Ramos (cell line): Measurements from ENCODE around the gene MED12L.

Source experiments
- in situ Hi-C: fragments of 300-500 bp; cut with MboI; formaldehyde crosslinking; loops from one replicate; pipeline ENCODE4 v1.14.3; 2022; ENCODE audit warnings: low sequenced_read_pairs; ENCODE audit not compliant: unreplicated experiment

MED12L gene

DNA sequence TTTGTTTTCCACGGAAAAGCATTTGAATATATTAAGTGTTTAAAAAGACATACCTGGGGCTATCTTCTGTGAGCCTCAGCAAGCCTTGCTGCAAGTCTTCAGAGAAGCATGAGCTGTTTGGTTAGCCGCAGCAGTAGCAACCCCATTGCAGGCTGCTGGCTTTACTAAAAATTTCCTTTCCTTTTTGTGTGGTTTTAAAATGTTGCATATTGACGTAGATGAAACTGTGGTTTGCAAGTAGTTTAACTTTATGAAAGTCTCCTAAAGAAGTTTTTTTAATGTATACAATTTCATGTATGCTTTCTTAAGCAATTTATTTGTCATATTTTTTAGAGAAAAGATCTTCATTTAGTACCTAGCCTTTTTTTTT is 117.6 kb downstream of the MED12L start, which contains the start of gene GPR171:
TSS of gene GPR171 (minus strand) at position 166 of the 370 bp plus-strand sequence. CDS start 3,830 bp downstream, outside the sequence.
- in situ Hi-C loops = no loop called here

DNA sequence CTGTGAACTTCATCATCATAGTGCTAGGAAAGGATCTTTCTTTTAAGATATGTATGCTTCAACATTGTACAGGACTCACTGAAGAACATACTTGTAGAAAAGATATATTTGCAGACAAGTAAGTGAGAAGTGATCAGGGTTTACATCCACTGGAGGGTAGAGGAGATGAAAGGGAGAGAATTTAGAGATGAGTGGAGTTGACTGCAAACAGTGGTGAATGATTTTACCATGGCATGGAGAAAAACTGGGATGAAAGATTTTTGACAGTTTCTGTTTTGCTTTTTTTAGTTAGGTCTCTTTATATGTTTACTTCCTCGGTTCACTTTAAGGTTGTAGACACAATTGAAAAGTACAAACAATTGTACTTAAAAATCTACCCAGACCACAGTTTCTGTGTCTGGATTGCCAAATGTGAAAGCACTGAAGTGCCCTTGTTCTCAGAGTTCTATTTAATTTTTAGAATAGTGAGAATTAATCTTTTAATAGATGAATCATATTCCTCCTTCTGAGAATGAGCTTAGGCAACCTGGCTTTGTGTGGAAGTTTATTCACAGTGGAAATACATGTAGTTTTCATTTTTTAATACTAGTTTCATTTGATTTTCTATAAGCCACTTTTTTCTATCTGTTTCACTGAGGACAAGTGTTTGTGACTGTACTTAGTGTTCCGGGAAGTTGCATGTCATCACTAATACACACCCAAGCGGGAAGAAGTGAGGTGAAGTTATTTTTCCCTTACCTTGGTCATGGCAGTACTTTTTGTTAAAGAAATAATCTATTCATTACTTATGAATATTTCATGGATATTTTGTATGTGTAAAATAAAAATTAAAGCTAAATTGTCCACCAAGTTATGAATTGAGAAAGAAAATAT is 119.3 kb downstream of the MED12L start:
- in situ Hi-C loops = no loop called here

- in situ Hi-C loops = no loop called here
Observed at GRCh38 chr3:151205482-151205881, 120.0 kb downstream of the MED12L start.

GRCh38 chr3:151206201-151206600 is 120.7 kb downstream of the MED12L start:
- in situ Hi-C loops = no loop called here

DNA sequence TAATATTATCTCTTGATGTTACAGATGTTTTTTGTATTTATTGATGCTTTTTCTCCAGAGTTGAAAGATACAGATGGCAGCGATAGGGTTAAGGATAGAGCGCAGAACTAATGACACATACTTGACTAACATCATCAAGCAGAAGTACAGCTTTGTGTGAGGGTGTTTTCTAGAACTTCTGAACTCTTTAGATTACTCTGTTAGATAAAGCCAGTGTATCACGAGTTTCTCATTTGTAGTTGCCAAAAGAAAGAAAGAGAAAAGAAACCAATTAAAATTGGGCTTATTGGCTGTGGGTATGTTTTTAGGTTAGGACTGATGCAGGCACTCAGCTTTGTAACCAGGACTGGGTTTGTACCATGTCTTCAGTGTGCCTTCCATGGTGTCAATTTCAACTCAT is 124.2 kb downstream of the MED12L start:
- in situ Hi-C loops = no loop called here

GRCh38 chr3:151210676-151211381 is 125.4 kb downstream of the MED12L start:
- in situ Hi-C loops = no loop called here

DNA sequence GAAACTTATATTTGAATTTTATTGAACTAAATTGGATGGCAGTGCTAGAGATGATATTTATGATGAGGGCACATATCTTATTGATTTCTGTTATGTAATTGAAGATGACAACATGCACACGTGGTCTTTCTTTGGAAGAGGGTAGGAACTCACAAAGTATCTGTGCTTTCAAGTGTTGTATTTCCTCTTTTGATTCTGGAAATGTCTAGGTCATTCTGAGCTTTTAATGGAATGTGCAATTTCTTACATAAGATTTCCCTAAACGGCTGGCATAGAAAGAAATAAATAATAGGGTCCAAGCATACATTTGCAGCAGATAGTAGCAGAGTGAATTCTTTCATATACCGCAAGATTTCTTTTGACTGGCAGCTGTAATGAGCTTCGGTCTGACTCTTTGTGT is 127.7 kb downstream of the MED12L start:
- in situ Hi-C loops = no loop called here

DNA sequence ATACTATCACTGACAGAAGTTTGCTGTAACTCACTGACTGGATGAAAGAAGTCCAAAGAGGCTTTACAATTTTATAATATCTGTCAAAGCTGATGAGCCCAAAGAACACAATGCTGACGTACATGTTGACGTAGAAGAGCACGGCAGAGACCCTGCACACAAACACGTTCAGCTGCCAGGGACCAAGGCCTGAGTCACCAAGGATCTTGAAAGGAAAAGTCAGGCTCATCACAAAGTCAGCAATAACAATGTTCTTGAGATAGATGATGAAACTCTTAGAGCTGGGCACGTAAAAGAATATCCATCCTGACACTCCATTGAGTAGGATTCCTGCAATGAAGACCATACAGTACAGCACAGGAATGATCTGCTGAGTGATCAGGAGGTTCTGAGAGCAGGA is 128.4 kb downstream of the MED12L start:
- in situ Hi-C loops = no loop called here

- in situ Hi-C loops = no loop called here
Observed at GRCh38 chr3:151214459-151214858, 129.0 kb downstream of the MED12L start.

GRCh38 chr3:151216641-151217607 is 131.5 kb downstream of the MED12L start:
- in situ Hi-C loops = no loop called here

DNA sequence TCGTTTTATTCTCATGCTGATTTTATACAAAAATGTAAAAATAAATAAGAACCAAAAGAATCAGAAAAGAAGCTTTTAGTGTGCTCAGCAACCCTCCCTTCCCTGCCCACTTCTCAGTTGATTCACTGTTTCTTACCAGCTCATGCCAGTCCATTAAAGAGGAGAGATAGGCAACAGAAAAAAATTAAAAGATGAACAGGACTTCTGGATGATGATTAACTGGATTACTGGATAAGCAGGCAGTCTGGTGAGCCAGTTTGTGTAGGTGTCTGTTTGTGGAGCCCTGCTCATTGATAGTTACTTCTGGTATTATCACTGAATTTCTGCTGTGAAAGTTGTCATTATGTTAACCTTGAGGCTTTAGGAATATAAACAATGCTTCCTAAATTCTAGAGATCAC is 132.7 kb downstream of the MED12L start:
- in situ Hi-C loops = no loop called here

DNA sequence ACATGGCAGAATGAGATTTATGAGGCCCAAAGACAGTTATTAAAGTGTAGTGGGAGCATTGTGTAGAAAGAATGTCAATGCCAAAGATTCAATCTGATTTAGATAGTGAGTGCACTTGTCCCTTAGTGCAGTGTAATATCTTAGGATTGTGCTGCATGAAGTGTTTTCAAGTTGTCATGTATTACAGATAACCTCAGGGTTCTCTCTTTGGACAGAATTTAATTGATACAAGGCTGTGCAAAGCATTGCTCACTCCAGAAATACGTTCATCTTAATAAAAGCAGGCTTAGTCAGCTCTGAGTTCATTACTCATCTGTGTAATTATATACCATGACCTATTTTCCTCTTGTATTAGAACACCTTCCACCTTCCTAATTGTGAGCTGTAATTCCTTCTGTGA is 133.6 kb downstream of the MED12L start:
- in situ Hi-C loops = no loop called here

DNA sequence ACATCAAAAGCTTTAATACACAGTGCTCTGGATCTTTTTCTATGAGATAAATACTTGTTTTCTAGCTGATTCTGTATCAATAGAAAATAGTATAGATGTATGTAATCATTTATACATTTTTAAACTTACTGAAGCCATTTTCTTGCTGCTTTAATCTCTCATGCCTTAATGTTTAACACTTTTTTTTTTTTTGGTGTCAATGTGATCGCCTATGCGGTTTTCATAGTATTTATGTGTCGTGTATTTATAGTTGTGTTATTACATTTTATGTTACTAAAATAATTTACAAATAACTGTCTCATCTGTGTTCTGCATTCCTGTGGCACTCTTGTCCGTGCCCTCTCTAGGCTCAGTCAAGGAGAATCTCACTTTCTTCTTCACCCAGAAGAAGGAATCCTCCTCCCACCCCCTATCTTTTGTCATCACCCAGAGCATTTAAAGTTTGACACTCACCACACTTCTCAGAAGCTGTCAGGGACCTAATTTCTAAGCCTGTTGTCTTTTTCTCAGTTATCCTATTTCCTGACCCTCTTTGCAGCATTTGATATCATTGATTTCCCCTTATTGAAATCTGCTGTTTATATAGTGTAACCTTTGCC is 138.9 kb downstream of the MED12L start:
- in situ Hi-C loops = no loop called here

DNA sequence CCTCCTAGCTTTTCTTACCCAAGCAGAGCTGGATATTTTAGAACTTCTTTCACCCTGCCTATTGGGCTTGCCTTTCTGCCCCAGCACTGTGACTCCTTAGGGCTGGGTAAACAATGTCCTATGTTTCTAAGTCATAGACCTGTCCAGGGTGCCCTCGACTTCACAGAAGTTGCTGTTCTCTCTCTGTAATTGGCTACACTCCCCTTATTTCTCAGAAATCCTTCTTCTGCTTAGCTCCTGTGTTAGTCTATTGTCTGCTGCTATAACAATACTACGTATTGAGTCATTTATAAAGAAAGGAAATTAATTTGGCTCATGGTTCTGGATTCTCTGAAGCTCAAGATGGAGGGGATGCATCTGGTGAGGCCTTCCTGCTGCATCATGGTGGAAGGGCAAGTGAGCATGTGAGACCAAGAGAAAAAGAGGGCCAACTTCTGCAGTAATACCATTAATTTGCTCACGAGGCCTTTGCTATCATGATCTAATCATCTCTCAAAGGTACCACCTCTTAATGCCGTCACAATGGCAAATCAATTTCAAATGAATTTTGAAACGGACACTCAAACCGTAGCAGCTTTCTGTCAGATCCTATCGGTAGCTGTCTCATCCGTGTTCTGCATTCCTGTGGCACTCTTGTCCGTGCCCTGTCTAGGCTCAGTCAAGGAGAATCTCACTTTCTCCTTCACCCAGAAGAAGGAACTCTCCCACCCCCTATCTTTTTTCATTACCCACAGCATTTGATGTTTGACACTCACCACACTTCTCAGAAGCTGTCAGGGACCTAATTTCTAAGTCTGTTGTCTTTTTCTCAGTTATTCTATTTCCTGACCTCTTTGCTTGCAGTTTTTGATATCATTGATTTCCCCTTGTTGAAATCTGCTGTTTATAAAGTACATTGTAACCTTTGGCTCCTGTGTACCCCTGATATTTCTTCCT is 139.8 kb downstream of the MED12L start:
- in situ Hi-C loops = loop anchor here (5.0 kb wide), 1 partner anchor 62 kb away; no protein-coding TSS in a partner anchor

DNA sequence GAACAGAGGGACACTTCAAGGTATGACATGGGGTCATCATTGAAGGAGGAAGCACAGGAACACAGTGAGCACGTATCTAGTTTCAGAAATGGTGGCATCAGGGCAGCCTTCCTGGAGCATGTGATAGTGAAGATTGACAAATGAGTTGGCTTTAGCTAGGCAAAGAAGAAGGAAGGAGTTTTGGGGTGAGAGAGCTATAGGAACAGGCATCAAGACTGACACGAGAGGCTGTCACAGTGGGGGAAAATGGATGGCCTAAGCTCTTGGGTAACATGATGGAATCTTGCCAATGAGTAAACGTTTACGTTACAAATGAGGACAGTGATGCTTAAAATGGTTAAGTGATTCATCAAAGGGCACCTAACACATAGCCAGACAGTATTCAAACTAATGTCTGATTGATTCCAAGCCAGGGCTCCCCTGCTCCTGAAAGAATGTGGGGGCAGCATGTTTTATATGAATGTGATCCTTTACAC is 140.7 kb downstream of the MED12L start:
- in situ Hi-C loops = loop anchor here (5.0 kb wide), 1 partner anchor 61 kb away; no protein-coding TSS in a partner anchor

GRCh38 chr3:151226825-151227224 is 141.4 kb downstream of the MED12L start:
- in situ Hi-C loops = loop anchor here (5.0 kb wide), 1 partner anchor 60 kb away; no protein-coding TSS in a partner anchor

GRCh38 chr3:151227266-151227806 is 141.9 kb downstream of the MED12L start:
- in situ Hi-C loops = loop anchor here (5.0 kb wide), 1 partner anchor 60 kb away; no protein-coding TSS in a partner anchor
